Upper lobe of left lung (tissue), 6 donors: ENCODE measurements around the gene FAM217A. TPM values are rescaled to one million over a fixed set of nuclear protein-coding genes. Genes with fewer than 3 reads are reported as not detected.

Experiments used
- ATAC-seq, 2 donors: fragments of 200-7000 bp; cut with Tn5 transposase; one replicate each; pipeline ENCODE4 v1.9.1; 2022; ENCODE audit warnings: mild to moderate bottlenecking in 2 of 2, moderate library complexity in 2 of 2; ENCODE audit not compliant: low FRiP score in 2 of 2
- DNase-seq, 2 donors: peaks; one replicate each; pipeline ENCODE4 v3.0.0-alpha.2; 2019 to 2020
- H3K27ac ChIP-seq, 4 donors: fragments of 200-600 bp; sonication (generic); one replicate each; pipeline ENCODE4 v1.5.1; 2016 to 2019
- H3K27me3 ChIP-seq, 4 donors: fragments of 200-600 bp; sonication (generic); one replicate each; pipeline ENCODE4 v1.5.1; 2017 to 2019
- H3K36me3 ChIP-seq, 4 donors: fragments of 200-600 bp; sonication (generic); one replicate each; pipeline ENCODE4 v1.5.1; 2016 to 2019
- H3K4me1 ChIP-seq, 4 donors: fragments of 200-600 bp; sonication (generic); one replicate each; pipeline ENCODE4 v1.5.1; 2018 to 2019
- H3K4me3 ChIP-seq, 4 donors: fragments of 200-600 bp; sonication (generic); one replicate each; pipeline ENCODE4 v1.5.1; 2017 to 2019; ENCODE audit warnings: mild to moderate bottlenecking in 2 of 4, moderate library complexity in 1 of 4
- H3K9me3 ChIP-seq, 4 donors: fragments of 200-600 bp; sonication (generic); one replicate each; pipeline ENCODE4 v1.5.1; 2018 to 2019
- CTCF ChIP-seq, 6 experiments: fragments of 450-650 bp in 4 of 6; fragments of 200-600 bp in 2 of 6; sonication (generic) in 2 of 6; IDR thresholded peaks; one replicate each; pipeline ENCODE4 v1.5.1; 2016 to 2019; ENCODE audit warnings: antibody characterized with exemption in 6 of 6
- EP300 ChIP-seq, 4 donors: sonication (generic); formaldehyde crosslinking; IDR thresholded peaks; one replicate each; pipeline ENCODE4 v1.5.1; 2017; ENCODE audit warnings: antibody characterized with exemption in 4 of 4, control low read depth in 2 of 4
- POLR2A ChIP-seq, 4 donors: fragments of 450-650 bp; IDR thresholded peaks; one replicate each; pipeline ENCODE4 v1.5.1; 2016 to 2017; ENCODE audit warnings: antibody characterized with exemption in 4 of 4, mild to moderate bottlenecking in 2 of 4
- POLR2AphosphoS5 ChIP-seq, 2 donors: sonication (generic); formaldehyde crosslinking; IDR thresholded peaks; one replicate each; pipeline ENCODE4 v1.5.1; 2017; ENCODE audit warnings: antibody characterized with exemption in 2 of 2
- WGBS, 2 donors: methylation state at CpG; one replicate each; pipeline ENCODE4 v1.1.5; 2017 to 2018; 5-methylcytosine and 5-hydroxymethylcytosine counted together
- total RNA-seq, 6 donors: library from RNA; depleted of rRNA in 4 of 6; stranded (reverse); fragments of >200 nt in 4 of 6; gene quantifications; one replicate each; pipeline versions ENCODE4 v1.1.0 to v1.2.1, GENCODE V29; 2016 to 2021
- donor health status: DM: no; HTN: no; CAD: no; lungs with moderate emphysema.
- donor health status: DM: no; HTN: yes; CAD: no; lungs with severe emphysema.

The FAM217A gene
- total RNA-seq, 6 donors from 2014 or later: not detected

- no peak overlapping the region for H3K27ac ChIP-seq
- TF ChIP-seq CTCF (IDR thresholded peaks at IDR 0.05) (no peak), POLR2A (IDR thresholded peaks at IDR 0.05) (no peak), POLR2AphosphoS5 (IDR thresholded peaks at IDR 0.05) (no peak)
- no peak for ATAC-seq
- H3K9me3 ChIP-seq: peaks cover 0 to 12% (median 3%) of the 10 kb centered on the region in 4 donors
- no peaks in the 10 kb centered on the region for H3K4me1 ChIP-seq
- no peak for DNase-seq
- no peak overlapping the region for H3K4me3 ChIP-seq
- H3K27me3 ChIP-seq: no peaks in the 10 kb centered on the region
- H3K36me3 ChIP-seq: no peaks in the 10 kb centered on the region
- 86 to 88% methylated on average over 9 of the region's 9 CpGs for WGBS, 2 donors
These were observed 29.7 kb upstream of the FAM217A start for GRCh38 chr6:4108561-4109093.

GRCh38 chr6:4107873-4108272 is 28.9 kb upstream of the FAM217A start:
- ATAC-seq (no peak), DNase-seq (no peak)
- no peak for TF ChIP-seq EP300 (IDR thresholded peaks at IDR 0.05)
- no peak for TF ChIP-seq CTCF (IDR thresholded peaks at IDR 0.05)
- no peak for TF ChIP-seq POLR2A (IDR thresholded peaks at IDR 0.05)
- TF ChIP-seq POLR2AphosphoS5 (IDR thresholded peaks at IDR 0.05): no peak
- H3K9me3 ChIP-seq: peaks cover 0 to 7% (median under 1%) of the 10 kb centered on the region in 4 donors
- WGBS, 2 donors: 84 to 93% methylated on average over 2 of the region's 2 CpGs
- H3K4me1 ChIP-seq: no peaks in the 10 kb centered on the region
- no peaks in the 10 kb centered on the region for H3K27me3 ChIP-seq
- no peak overlapping the region for H3K27ac ChIP-seq
- H3K4me3 ChIP-seq: no peak overlapping the region
- H3K36me3 ChIP-seq: no peaks in the 10 kb centered on the region

- no peaks in the 10 kb centered on the region for H3K9me3 ChIP-seq
- H3K36me3 ChIP-seq: no peaks in the 10 kb centered on the region
- no peak overlapping the region for H3K27ac ChIP-seq
- H3K4me1 ChIP-seq: no peaks in the 10 kb centered on the region
- TF ChIP-seq POLR2AphosphoS5 (IDR thresholded peaks at IDR 0.05): no peak
- TF ChIP-seq EP300 (IDR thresholded peaks at IDR 0.05): no peak
- no peak for TF ChIP-seq CTCF (IDR thresholded peaks at IDR 0.05)
- no peak for TF ChIP-seq POLR2A (IDR thresholded peaks at IDR 0.05)
- ATAC-seq (no peak), DNase-seq (no peak)
- 75 to 80% methylated on average over 4 of the region's 4 CpGs for whole genome bisulfite sequencing, 2 donors
- H3K27me3 ChIP-seq: no peaks in the 10 kb centered on the region
- no peak overlapping the region for H3K4me3 ChIP-seq
These were observed 27.1 kb upstream of the FAM217A start for GRCh38 chr6:4105980-4106536.

GRCh38 chr6:4103929-4104328 is 25.0 kb upstream of the FAM217A start:
- TF ChIP-seq EP300 (IDR thresholded peaks at IDR 0.05): no peak
- TF ChIP-seq CTCF (IDR thresholded peaks at IDR 0.05): no peak
- TF ChIP-seq POLR2A (IDR thresholded peaks at IDR 0.05): no peak
- no peak for TF ChIP-seq POLR2AphosphoS5 (IDR thresholded peaks at IDR 0.05)
- Histone ChIP-seq H3K27me3 (no peaks in the 10 kb centered on the region), H3K4me3 (no peak overlapping the region), H3K36me3 (no peaks in the 10 kb centered on the region), H3K9me3 (no peaks in the 10 kb centered on the region), H3K27ac (no peak overlapping the region), H3K4me1 (no peaks in the 10 kb centered on the region)
- ATAC-seq (no peak), DNase-seq (no peak)
- 65 to 82% methylated on average over 5 of the region's 5 CpGs for WGBS, 2 donors

GRCh38 chr6:4102687-4103244 is 23.8 kb upstream of the FAM217A start:
- Histone ChIP-seq H3K36me3 (no peaks in the 10 kb centered on the region), H3K4me3 (no peak overlapping the region), H3K4me1 (no peaks in the 10 kb centered on the region), H3K9me3 (no peaks in the 10 kb centered on the region), H3K27ac (no peak overlapping the region), H3K27me3 (no peaks in the 10 kb centered on the region)
- TF ChIP-seq EP300 (IDR thresholded peaks at IDR 0.05) (no peak), POLR2AphosphoS5 (IDR thresholded peaks at IDR 0.05) (no peak), CTCF (IDR thresholded peaks at IDR 0.05) (no peak), POLR2A (IDR thresholded peaks at IDR 0.05) (no peak)
- 75 to 79% methylated on average over 6 of the region's 6 CpGs for WGBS, 2 donors
- ATAC-seq: no peak
- no peak for DNase-seq
